SK-N-SH treated with all-trans-retinoic acid at 6 μM for 48 hours (cell line): ENCODE data around the gene RPL32.

Source experiments
- ARNTL ChIP-seq: fragments of 450-650 bp; formaldehyde crosslinking; IDR thresholded peaks from 2 replicates; pipeline ENCODE4 v1.5.0; 2020; ENCODE audit warnings: low read depth, mild to moderate bottlenecking, moderate library complexity, borderline replicate concordance
- BACH2 ChIP-seq: fragments of 250-450 bp; sonication (Bioruptor Pico); IDR thresholded peaks from 2 replicates; pipeline ENCODE4 v1.9.0; 2021; ENCODE audit warnings: mild to moderate bottlenecking, borderline replicate concordance
- CSDC2 ChIP-seq: fragments of 250-450 bp; sonication (Bioruptor Pico); IDR thresholded peaks from 2 replicates; pipeline ENCODE4 v1.5.0; 2020; ENCODE audit warnings: mild to moderate bottlenecking, moderate library complexity
- GLIS3 ChIP-seq: fragments of 250-450 bp; sonication (Bioruptor Pico); IDR thresholded peaks from 2 replicates; pipeline ENCODE4 v1.5.0; 2020; ENCODE audit warnings: mild to moderate bottlenecking, moderate library complexity
- ISL1 ChIP-seq: fragments of 250-450 bp; sonication (Bioruptor Pico); IDR thresholded peaks from 2 replicates; pipeline ENCODE4 v2.1.2; 2022; ENCODE audit warnings: mild to moderate bottlenecking, moderate library complexity
- OSR1 ChIP-seq: fragments of 250-450 bp; sonication (Bioruptor Pico); IDR thresholded peaks from 2 replicates; pipeline ENCODE4 v1.8.0; 2022; ENCODE audit warnings: moderate library complexity, mild to moderate bottlenecking, inconsistent platforms
- RARB ChIP-seq: fragments of 250-450 bp; sonication (Bioruptor Pico); IDR thresholded peaks from 2 replicates; pipeline ENCODE4 v1.8.0; 2021; ENCODE audit warnings: mild to moderate bottlenecking, moderate library complexity
- SNAI2 ChIP-seq: fragments of 250-450 bp; sonication (Bioruptor Pico); IDR thresholded peaks from 2 replicates; pipeline ENCODE4 v1.5.0; 2020; ENCODE audit warnings: mild to moderate bottlenecking, moderate library complexity
- ZNF70 ChIP-seq: fragments of 450-650 bp; formaldehyde crosslinking; IDR thresholded peaks from 2 replicates; pipeline ENCODE4 v1.5.0; 2020; ENCODE audit warnings: mild to moderate bottlenecking, moderate library complexity
- TF ChIP-seq, protein P1 (sequence below): fragments of 250-450 bp; sonication (Bioruptor Pico); IDR thresholded peaks from 2 replicates; pipeline ENCODE4 v1.5.1; 2020; ENCODE audit warnings: low read depth, mild to moderate bottlenecking, moderate library complexity
- TF ChIP-seq, protein P2 (sequence below): fragments of 250-450 bp; sonication (Bioruptor Pico); IDR thresholded peaks from 2 replicates; pipeline ENCODE4 v1.5.1; 2021; ENCODE audit warnings: mild to moderate bottlenecking, moderate library complexity
- TF ChIP-seq, protein P3 (sequence below): fragments of 250-450 bp; sonication (Bioruptor Pico); IDR thresholded peaks from 2 replicates; pipeline ENCODE4 v1.8.0; 2020; ENCODE audit warnings: mild to moderate bottlenecking, moderate library complexity, borderline replicate concordance

DNA sequence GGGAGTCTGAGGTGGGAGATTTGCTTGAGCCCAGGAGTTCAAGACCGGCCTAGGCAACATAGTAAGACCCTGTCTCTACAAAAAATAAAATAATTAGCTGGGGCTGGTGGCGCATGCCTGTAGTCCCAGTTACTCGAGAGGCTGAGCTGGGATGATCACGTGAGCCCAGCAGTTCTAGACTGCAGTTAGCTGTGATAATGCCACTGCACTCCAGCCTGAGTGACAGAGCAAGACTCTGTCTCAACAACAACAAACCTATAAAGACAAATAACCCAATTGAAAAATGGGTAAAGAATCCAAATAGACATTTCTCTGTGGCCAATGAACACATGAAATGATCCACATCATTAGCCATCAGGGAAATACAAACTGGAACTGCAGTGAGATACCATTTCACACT lies 1.1 kb upstream of the RPL32 start:
- TF ChIP-seq OSR1 (no peak), BACH2 (no peak), ISL1 (no peak), SNAI2 (CRISPR knock-in tag) (no peak), RARB (no peak), CSDC2 (CRISPR knock-in tag) (no peak), ARNTL (CRISPR knock-in tag) (no peak), GLIS3 (no peak), ZNF70 (no peak)
- TF ChIP-seq, protein P1, sequence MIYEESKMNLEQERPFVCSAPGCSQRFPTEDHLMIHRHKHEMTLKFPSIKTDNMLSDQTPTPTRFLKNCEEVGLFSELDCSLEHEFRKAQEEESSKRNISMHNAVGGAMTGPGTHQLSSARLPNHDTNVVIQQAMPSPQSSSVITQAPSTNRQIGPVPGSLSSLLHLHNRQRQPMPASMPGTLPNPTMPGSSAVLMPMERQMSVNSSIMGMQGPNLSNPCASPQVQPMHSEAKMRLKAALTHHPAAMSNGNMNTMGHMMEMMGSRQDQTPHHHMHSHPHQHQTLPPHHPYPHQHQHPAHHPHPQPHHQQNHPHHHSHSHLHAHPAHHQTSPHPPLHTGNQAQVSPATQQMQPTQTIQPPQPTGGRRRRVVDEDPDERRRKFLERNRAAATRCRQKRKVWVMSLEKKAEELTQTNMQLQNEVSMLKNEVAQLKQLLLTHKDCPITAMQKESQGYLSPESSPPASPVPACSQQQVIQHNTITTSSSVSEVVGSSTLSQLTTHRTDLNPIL: no peak
- TF ChIP-seq, protein P2, sequence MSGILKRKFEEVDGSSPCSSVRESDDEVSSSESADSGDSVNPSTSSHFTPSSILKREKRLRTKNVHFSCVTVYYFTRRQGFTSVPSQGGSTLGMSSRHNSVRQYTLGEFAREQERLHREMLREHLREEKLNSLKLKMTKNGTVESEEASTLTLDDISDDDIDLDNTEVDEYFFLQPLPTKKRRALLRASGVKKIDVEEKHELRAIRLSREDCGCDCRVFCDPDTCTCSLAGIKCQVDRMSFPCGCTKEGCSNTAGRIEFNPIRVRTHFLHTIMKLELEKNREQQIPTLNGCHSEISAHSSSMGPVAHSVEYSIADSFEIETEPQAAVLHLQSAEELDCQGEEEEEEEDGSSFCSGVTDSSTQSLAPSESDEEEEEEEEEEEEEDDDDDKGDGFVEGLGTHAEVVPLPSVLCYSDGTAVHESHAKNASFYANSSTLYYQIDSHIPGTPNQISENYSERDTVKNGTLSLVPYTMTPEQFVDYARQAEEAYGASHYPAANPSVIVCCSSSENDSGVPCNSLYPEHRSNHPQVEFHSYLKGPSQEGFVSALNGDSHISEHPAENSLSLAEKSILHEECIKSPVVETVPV: no peak
- TF ChIP-seq, protein P3, sequence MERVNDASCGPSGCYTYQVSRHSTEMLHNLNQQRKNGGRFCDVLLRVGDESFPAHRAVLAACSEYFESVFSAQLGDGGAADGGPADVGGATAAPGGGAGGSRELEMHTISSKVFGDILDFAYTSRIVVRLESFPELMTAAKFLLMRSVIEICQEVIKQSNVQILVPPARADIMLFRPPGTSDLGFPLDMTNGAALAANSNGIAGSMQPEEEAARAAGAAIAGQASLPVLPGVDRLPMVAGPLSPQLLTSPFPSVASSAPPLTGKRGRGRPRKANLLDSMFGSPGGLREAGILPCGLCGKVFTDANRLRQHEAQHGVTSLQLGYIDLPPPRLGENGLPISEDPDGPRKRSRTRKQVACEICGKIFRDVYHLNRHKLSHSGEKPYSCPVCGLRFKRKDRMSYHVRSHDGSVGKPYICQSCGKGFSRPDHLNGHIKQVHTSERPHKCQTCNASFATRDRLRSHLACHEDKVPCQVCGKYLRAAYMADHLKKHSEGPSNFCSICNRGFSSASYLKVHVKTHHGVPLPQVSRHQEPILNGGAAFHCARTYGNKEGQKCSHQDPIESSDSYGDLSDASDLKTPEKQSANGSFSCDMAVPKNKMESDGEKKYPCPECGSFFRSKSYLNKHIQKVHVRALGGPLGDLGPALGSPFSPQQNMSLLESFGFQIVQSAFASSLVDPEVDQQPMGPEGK (CRISPR knock-in tag): no peak
